Panc1 (cell line): ENCODE data around the gene AMPD1. TPM values are rescaled to one million over a fixed set of nuclear protein-coding genes. Genes with fewer than 3 reads are reported as not detected.

Experiments
- ATAC-seq: fragments of 200-7000 bp; cut with Tn5 transposase; 2 replicates; pipeline ENCODE4 v1.9.1; 2020; ENCODE audit warnings: mild to moderate bottlenecking, moderate library complexity
- BruUV-seq: library from RNA; stranded (reverse); fragments of 400-500 nt; replicated peaks from 2 replicates; lab custom pipeline; 2021; lab: Mats Ljungman, UMichigan
- CTCF ChIA-PET: fragments of 300-600 bp; sonication (Branson Sonifier 250); formaldehyde crosslinking; loops from one replicate; lab custom pipeline; 2022; ENCODE audit warnings: antibody characterized with exemption; lab: Charles Lee
- POLR2A ChIA-PET: fragments of 300-600 bp; sonication (Branson Sonifier 250); formaldehyde crosslinking; loops from one replicate; lab custom pipeline; 2022; ENCODE audit warnings: antibody characterized with exemption; lab: Charles Lee
- DNase-seq: peaks from one replicate; pipeline ENCODE4 v3.0.0-alpha.2; 2010; ENCODE audit warnings: low read depth, low spot score
- H3K27ac ChIP-seq: 2 replicates; pipeline ENCODE4 v1.5.1; 2011; ENCODE audit warnings: mild to moderate bottlenecking, low read length, inconsistent platforms
- H3K27me3 ChIP-seq: fragments of 200-500 bp; sonication (Bioruptor generic); 2 replicates; pipeline ENCODE4 v1.6.0; 2014; ENCODE audit warnings: low read length, inconsistent platforms; ENCODE audit not compliant: control insufficient read depth, insufficient read depth
- H3K36me3 ChIP-seq: fragments of 200-500 bp; sonication (Bioruptor generic); 2 replicates; pipeline ENCODE4 v1.5.1; 2014; ENCODE audit warnings: inconsistent platforms, mild to moderate bottlenecking, low read length, moderate library complexity; ENCODE audit not compliant: control insufficient read depth, insufficient read depth
- H3K4me1 ChIP-seq: 2 replicates; pipeline ENCODE4 v1.5.1; 2011; ENCODE audit warnings: inconsistent platforms, mild to moderate bottlenecking, low read length, moderate library complexity; ENCODE audit not compliant: control insufficient read depth, insufficient read depth
- H3K4me3 ChIP-seq, 2 experiments: 2 replicates each; pipeline ENCODE4 v1.5.1; 2011 to 2012; ENCODE audit warnings: low read depth in 2 of 2, low read length in 2 of 2, mild to moderate bottlenecking in 2 of 2, inconsistent platforms in 1 of 2, moderate library complexity in 1 of 2
- H3K9me3 ChIP-seq: fragments of 200-500 bp; sonication (Bioruptor generic); 2 replicates; pipeline ENCODE4 v1.5.1; 2014; ENCODE audit warnings: low read depth, mild to moderate bottlenecking, inconsistent platforms, low read length, moderate library complexity; ENCODE audit not compliant: control insufficient read depth, insufficient read depth
- CTCF ChIP-seq: fragments of 450-650 bp; IDR thresholded peaks from 2 replicates; pipeline ENCODE4 v1.5.1; 2017; ENCODE audit warnings: mild to moderate bottlenecking
- POLR2AphosphoS5 ChIP-seq: IDR thresholded peaks from 2 replicates; pipeline ENCODE4 v1.6.1; 2012; ENCODE audit warnings: mild to moderate bottlenecking, low read depth, low read length, moderate library complexity
- REST ChIP-seq, 2 experiments: IDR thresholded peaks; 2 replicates each; pipeline ENCODE4 v1.6.1; 2011 to 2012; ENCODE audit warnings: low read depth in 2 of 2, control low read depth in 1 of 2, low read length in 1 of 2, mild to moderate bottlenecking in 1 of 2, moderate library complexity in 1 of 2; ENCODE audit not compliant: insufficient read depth in 1 of 2
- SIN3A ChIP-seq: IDR thresholded peaks from 2 replicates; pipeline ENCODE4 v1.6.1; 2012; ENCODE audit warnings: low read depth, mild to moderate bottlenecking, low read length, moderate library complexity, borderline replicate concordance; ENCODE audit not compliant: insufficient read depth
- TCF7L2 ChIP-seq: IDR thresholded peaks from 2 replicates; pipeline ENCODE4 v1.6.1; 2011; ENCODE audit warnings: mild to moderate bottlenecking, low read depth, low read length, inconsistent platforms
- in situ Hi-C: cut with HindIII; loops from 2 replicates; pipeline ENCODE4 v1.10.0; 2016; ENCODE audit warnings: low sequenced_read_pairs, low pct_unique_long_range_greater_than_20kb
- intact Hi-C: fragments of 100-400 bp; cut with micrococcal nuclease; formaldehyde crosslinking; loops from one replicate; pipeline ENCODE4 v1.10.0; 2022; ENCODE audit not compliant: unreplicated experiment
- total RNA-seq: library from RNA; stranded (reverse); gene quantifications from one replicate; pipeline ENCODE4 v1.2.1, GENCODE V29; 2021; ENCODE audit not compliant: unreplicated experiment

AMPD1 gene
- total RNA-seq, 1 experiment from 2014 or later = not detected

GRCh38 chr1:114641377-114641776 lies 54.0 kb downstream of the AMPD1 start:
- BruUV-seq = no TSS peak
- Histone ChIP-seq H3K27ac (no peak overlapping the region), H3K4me1 (no peaks in the 10 kb centered on the region), H3K36me3 (no peaks in the 10 kb centered on the region), H3K4me3 (no peak overlapping the region), H3K27me3 (no peaks in the 10 kb centered on the region), H3K9me3 (no peaks in the 10 kb centered on the region)
- no peak for ATAC-seq
- intact Hi-C loops = loop anchor here (1.0 kb wide), 1 partner anchor 18 kb away; no protein-coding TSS in a partner anchor
- TF ChIP-seq TCF7L2 (no peak), CTCF (no peak), POLR2AphosphoS5 (no peak), SIN3A (no peak), REST (IDR thresholded peaks at IDR 0.05; ENCODE audit: insufficient read depth in 1 of 2, low read depth in 2 of 2, low read length in 1 of 2) (no peak)
- ChIA-PET CTCF (no interaction called here), POLR2A (no interaction called here)
- in situ Hi-C loops = no loop called here
- DNase-seq = no peak

- no peaks in the 10 kb centered on the region for H3K27me3 ChIP-seq
- DNase-seq = no peak
- ChIA-PET CTCF (no interaction called here), POLR2A (interaction anchor here (0.7 kb wide), 1 partner anchor 29 kb away, joined by 4 read pairs; no protein-coding TSS in a partner anchor)
- H3K27ac ChIP-seq = no peak overlapping the region
- no peaks in the 10 kb centered on the region for H3K36me3 ChIP-seq
- in situ Hi-C loops = no loop called here
- no peak for ATAC-seq
- no peak overlapping the region for H3K4me3 ChIP-seq
- intact Hi-C loops = no loop called here
- BruUV-seq = no TSS peak
- no peaks in the 10 kb centered on the region for H3K9me3 ChIP-seq
- no peaks in the 10 kb centered on the region for H3K4me1 ChIP-seq
- TF ChIP-seq CTCF (no peak), REST (IDR thresholded peaks at IDR 0.05; ENCODE audit: insufficient read depth in 1 of 2, low read depth in 2 of 2, low read length in 1 of 2) (no peak), SIN3A (no peak), TCF7L2 (no peak), POLR2AphosphoS5 (no peak)
Measured at GRCh38 chr1:114638910-114639309, 56.4 kb downstream of the AMPD1 start.
